Suprapubic skin (tissue), 3 donors: ENCODE data around the gene S100G.

Source experiments
- POLR2AphosphoS5 ChIP-seq, 3 donors: sonication (generic); formaldehyde crosslinking; IDR thresholded peaks; one replicate each; pipeline ENCODE4 v1.6.1; 2017; ENCODE audit warnings: antibody characterized with exemption in 3 of 3
- TF ChIP-seq, protein P1 (sequence below), 2 donors: fragments of 200-600 bp in 1 of 2; fragments of 450-650 bp in 1 of 2; sonication (generic) in 1 of 2; IDR thresholded peaks; one replicate each; pipeline ENCODE4 v1.5.1; 2016 to 2019; ENCODE audit warnings: antibody characterized with exemption in 2 of 2, mild to moderate bottlenecking in 1 of 2, moderate library complexity in 1 of 2

DNA sequence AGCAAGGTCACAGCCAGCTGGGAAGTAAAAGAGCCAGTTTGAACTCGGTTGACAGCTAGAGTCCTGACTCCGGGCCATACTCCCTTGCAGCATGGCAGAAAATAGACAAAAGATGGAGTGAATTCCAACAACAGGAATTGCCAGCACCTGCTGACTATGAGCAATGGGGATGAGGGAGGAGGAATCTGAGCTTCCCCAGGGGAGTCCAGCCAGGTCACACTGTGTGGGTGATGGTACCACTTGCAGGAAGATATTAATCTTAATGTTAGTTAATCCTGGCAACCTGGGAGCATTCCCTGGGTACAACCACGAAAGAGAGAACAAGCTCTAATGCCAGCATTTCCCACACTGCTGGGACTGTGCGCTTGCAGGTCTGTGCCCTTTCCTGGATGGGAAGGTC lies 48.1 kb upstream of the S100G start:
- TF ChIP-seq, protein P1, sequence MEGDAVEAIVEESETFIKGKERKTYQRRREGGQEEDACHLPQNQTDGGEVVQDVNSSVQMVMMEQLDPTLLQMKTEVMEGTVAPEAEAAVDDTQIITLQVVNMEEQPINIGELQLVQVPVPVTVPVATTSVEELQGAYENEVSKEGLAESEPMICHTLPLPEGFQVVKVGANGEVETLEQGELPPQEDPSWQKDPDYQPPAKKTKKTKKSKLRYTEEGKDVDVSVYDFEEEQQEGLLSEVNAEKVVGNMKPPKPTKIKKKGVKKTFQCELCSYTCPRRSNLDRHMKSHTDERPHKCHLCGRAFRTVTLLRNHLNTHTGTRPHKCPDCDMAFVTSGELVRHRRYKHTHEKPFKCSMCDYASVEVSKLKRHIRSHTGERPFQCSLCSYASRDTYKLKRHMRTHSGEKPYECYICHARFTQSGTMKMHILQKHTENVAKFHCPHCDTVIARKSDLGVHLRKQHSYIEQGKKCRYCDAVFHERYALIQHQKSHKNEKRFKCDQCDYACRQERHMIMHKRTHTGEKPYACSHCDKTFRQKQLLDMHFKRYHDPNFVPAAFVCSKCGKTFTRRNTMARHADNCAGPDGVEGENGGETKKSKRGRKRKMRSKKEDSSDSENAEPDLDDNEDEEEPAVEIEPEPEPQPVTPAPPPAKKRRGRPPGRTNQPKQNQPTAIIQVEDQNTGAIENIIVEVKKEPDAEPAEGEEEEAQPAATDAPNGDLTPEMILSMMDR (IDR thresholded peaks at IDR 0.05) = no peak
- no peak for TF ChIP-seq POLR2AphosphoS5 (IDR thresholded peaks at IDR 0.05)
